ENCODE measurements around the gene STK24.

STK24 gene

DNA sequence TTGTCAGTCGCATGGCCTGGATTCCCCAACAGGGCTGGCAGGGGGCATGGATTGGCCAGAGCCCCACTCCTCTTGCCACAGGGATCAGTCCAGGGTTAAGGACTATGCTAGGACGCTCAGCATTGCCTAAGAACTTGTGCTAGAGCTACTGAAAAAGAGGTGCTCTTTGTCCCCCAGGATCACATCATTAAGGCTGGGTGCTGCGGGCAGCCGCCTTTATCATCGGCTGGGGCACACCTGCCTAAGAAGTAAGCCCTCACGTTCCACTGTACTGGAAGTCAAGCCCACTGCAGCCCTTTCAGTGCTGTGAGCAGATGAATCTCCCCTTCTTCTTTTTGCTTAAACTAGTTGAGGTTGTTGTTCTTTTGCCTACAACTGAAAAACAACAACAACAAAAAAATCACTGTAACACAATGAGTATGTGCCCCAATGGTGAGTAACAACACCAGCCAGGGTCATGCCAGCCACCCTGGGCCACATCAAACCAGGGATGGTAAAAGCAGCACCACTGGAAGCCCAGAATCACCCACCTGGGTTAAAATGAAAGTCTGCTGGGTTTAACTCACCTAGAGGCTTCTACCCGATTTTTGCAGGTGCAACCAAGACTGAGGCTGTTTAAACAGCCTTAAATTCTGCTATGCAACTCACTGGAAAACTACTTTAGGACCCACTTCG is 20.6 kb downstream of the STK24 start:
- no peak for DNase-seq (ENCODE audit: low spot score)

DNA sequence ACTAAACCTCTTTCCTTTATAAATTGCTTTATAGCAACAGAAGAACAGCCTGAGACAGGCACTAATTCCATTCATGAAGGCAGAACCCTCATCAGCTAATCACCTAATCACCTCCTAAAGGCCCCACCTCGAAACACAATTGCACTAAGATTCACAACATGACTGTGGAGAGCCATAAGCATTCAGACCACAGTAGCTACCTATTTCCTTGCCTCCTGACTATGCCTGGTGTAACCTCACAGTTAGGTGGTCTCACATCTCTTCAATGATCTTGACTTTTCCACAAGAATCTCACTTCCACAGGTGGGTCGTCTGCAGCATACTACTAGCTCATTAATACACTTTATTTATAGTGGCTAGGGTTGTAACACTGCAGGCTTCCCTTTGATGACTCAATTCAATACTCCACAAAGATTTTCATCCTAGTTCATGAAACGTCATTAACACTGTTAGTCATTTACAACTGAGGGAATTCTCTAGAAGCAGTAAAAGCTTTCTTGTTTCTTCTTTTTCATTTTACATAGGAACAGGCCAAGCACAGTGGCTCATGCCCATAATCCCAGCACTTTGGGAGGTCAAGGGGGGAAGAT is 27.1 kb downstream of the STK24 start:
- DNase-seq (ENCODE audit: low spot score) = no peak

DNA sequence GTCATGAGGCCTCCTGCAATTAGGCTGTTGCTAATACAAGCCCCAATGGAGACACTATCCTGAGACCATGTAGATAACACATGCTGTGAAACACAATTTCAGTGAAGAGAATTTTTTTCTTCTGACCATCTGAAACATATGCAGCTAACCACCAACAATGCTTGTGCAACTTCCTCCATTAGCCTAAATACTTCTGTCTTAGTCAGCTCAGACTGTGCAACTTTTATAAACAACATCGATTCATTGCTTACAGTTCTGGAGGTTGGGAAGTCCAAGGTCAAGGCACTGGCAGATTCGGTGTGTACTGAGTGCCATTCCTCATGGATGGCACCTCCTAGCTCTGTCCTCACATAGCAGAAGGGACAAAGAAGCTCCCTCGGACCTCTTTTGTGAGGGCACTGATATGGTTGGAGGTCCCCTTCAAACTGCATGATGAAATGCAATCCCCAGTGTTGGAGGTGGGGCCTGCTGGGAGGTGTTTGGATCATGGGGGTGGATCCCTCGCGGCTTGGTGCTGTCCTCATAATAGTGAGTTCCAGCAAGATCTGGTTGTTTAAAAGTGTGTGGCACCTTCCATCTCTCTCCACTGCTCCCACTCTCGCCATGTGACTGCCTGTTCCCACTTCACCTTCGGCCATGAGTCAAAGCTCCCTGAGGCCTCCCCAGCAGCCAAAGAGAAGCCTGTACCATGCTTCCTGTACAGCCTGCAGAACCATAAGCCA is 27.7 kb downstream of the STK24 start:
- DNase-seq (ENCODE audit: low spot score) = no peak

DNA sequence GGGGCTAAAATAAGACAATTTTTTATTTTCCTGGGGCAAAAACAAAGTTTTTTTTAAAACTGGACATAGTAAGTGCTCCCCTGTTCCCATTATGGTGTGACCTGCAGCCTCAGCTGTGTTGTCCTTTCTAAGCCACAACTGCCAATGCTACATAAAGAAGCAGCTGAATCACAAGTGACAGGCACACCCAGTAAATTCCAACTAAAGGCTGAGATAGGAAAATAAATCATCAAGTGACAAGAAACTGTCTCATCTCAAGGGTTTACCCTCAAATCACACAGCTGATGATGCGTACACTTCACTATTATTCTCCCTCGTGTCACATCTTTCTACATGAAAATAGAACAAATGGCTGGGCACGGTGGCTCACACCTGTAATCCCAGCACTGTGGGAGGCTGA is 28.7 kb downstream of the STK24 start:
- DNase-seq (ENCODE audit: low spot score) = no peak

DNA sequence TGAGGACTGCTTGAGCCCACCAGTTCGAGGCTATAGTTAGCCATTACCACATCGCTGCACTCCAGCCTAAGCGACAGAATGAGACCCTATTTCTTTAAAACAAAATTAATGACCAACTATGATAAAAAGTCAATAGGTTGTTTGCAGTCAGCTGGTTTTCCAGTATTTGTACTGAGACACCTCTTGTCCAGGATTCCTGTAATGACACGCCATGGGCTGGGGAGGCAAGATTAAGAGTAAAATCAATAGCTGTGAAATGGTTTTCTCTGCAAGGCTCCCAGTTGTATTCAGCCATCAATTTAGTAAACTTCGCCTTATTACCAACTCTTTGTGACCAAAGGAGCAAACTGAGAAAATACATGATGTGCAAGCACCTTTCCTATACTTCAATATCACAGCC is 29.5 kb downstream of the STK24 start:
- no peak for DNase-seq (ENCODE audit: low spot score)

DNA sequence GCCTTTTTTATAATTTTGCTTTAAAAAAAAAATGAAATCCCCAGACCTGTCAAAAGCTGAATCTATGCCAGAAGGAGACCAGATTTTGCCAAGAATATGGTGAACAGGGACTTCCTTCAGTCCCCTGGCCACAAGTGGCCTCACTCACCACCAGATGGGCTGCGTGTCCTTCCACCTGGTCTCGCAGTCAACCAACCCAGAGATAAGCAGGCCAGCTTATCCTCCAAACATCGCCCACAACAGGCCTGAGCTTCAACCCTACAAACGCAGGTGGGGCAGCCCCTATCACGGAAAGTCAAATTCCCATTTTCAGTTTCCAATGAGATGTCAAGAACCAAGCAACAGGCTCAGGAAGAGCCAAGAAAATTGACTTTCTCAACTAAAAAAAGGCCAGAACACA is 30.5 kb downstream of the STK24 start:
- no peak for DNase-seq (ENCODE audit: low spot score)

DNA sequence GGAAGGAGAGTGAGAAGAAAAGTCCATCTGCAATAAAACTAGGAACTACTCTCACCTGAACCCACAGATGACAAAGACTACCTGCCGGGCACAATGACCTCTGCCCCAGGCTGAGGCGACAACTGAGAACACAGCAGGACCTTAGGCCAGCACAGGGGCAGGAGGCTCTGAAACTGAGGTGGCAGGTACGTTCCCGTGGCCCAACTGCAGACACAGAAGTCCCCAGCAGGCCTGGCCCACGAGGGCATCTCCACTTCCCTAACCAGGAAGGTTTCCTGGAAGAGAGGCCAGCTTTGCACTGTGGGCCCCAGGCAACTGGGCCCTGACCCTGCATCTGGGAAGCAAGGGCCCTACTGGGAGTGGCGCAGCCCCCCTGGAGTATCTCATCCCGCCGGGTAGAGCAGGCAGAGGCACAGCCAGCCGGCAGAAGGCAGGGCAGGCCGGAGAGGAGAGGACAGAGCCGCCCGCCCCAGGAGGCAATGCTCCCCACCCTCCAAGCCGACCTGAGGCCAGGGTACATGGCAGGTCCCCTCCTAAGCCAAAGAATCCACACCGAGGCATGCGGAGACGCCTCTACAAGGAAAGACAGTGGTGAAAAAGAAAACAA is 32.7 kb downstream of the STK24 start:
- DNase-seq (ENCODE audit: low spot score) = no peak

DNA sequence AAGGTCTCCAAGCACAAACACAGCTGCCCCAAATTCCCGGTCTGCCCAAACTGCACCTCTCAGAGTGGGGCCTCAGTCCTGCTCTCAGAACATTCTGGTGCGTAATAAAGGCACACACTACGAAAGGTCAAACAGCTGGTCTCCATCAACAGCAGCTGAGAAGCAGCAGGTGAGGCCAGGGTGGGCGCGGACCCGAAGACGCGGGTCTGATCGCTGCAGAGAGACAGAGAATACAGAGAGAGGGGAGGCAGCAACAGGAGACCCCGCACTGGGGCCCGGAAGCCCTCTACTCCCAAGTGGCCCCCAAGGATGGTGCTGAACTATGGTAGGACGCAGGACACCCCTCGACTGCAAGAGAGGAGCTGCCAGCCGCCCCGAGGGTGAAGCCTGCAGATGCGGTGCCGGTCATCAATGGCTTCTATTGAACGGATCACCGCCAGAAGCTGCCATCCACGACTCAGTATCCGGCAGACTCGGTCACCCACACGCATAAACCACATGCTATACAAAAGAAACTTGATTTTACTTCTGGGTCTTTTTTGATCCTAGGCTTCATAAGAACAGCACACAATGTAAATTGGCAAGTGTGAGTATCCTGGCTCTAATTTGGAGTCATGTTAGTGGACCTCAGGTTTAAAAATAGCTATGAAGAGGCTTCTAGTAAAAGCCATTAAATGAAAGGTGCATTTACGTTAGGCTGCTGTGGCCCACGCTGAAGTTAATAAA is 33.4 kb downstream of the STK24 start:
- DNase-seq (ENCODE audit: low spot score) = no peak

DNA sequence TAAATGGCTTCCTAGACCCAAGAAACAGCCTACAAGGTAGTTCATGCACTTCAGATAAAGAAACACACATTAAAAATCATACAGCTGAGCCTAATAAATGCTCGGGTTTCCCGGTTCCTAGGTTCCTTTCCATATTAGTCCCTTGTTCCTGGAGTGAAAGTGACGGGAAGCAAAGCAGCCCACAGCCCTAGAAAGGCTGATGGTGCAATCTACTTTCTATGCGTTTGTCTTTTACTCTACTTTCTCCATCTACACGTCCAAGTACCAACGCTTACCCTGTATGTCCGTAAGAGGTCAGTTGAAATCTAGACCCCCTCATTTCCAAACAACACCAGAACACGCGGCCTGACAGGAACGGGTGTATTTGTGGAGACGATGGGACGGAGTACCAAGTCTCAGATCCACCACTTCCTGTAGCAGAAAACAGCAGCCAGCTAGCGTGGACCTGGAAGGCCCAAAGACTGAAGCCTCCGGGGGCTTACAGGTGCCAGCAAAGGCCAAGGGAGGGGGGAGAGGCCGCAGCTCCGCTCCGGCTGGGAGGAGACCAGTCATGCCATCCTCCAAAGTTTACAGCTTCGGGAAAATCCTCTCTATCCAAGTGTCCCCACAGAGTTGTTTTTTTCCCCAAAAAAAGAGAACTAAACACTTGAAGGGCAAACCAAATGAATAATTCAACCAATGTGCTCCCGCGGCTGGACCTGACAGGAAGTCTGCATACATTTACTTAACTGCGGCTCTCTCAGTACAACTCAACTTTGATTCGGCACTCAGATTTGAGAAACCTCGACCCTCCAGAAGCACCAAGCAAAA is 34.1 kb downstream of the STK24 start:
- no peak for DNase-seq (ENCODE audit: low spot score)

DNA sequence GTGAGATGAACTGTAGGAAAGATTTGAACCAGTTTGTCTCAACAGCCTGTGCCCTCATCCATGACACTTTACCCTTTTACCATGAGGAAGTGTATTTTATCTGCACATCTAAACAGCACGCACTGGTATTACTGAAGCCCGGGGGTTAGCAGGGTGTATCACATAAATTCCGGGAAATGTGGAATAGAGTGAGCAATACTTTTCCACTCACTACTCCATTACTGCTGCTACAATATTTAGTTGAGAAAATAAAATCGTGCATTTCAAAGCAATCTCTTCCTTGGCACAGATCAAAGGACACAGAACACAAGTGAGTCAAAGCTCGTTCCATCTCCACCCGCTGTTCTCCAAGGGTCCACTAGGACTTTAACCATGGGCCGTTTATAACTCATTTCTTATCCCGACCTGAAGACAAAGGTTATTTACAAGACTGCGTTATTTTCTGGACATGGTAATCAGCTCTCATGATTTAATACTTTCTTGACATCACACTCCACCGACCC is 35.2 kb downstream of the STK24 start:
- DNase-seq (ENCODE audit: low spot score) = no peak

DNA sequence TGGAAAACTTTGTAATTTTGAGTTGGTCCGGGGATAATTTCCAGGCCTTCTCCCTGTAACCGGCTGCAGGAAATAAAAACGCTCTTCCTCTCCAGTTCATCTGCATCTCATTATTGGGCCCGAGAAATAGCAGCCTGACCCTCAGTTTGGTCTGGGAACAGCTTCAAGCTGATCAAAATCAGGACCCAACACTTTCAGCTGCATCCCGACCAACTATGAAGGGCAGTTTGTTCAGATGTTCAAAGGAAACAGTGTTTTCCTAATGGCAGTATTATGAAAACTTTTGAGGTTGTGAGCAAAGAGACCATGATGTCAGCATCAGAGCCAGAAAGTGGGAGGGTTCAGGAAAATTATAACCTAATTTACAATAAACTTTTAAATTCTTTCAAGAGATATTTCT is 35.7 kb downstream of the STK24 start:
- no peak for DNase-seq (ENCODE audit: low spot score)

DNA sequence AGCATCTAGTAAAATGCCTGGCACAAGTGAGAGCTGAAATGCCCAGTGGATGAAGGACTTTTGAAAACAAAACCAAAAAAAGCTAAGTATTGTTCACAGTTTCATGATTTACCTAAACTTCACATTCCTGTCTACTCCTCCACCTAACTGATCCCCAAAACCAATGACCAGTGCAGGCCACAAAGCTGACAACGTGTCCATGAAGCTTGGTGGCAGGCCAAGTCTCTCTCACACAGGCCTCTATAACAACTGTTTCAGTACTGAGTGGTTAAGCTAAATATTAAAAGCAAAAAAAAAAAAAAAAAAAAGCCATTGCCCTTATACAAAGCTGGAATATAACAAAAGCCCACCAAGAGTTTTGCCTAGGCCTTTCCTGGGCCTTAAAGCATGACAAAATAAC is 36.4 kb downstream of the STK24 start:
- no peak for DNase-seq (ENCODE audit: low spot score)

DNA sequence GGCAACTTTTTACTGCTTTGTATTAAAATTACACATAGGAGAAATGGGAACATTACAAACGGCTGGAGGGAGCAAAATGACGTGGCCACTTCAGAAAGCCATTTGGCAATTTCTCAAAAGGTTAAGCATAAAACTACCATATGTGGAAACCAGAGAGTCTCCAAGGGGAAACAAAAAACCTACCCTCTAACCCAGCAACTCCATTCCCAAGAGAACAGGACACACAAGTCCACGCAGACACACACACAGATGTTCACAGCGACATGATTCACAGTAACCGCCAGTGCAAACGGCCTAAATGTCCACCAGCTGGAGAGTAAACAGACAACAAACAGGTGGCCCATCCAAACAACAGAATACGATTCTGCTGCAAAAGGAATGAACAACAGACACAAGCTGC is 37.2 kb downstream of the STK24 start:
- no peak for DNase-seq (ENCODE audit: low spot score)

DNA sequence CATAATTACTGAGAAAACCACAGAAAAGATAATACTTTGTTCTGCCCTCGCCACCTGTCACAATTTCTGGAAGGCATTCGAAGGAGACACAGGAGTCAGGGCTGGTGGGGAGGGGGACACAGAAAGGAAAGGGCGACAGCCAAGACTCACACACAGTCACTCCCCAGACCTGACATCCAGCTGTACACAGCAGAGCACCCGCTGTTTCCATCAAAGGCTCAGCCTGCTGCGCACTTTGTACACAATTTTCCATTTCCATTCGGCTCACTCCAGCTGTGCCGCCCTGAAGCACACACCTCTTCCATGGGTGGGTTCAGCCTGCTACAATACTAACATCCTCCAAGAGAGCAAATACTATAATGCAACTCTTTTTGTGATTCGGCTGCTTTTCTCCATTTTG is 38.0 kb downstream of the STK24 start:
- DNase-seq (ENCODE audit: low spot score) = no peak

DNA sequence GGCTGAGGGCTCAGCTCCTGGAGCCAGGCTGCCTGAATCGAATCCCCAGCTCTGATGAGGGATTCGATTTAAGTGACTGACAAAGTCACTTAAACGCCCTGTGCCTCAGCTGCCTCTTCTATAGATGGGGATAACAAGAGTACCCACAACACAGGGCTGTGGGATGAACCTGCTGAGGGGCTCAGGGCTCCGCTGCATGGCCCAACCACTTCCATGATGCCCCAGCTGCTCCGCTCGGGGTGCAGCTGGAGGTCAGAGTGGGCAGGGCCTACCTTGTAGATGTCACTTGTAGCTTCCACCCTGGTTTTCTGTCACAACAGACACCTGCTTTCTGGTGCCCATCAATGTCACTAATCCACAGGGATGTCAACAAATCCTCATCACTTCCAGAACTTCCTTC is 39.2 kb downstream of the STK24 start:
- no peak for DNase-seq (ENCODE audit: low spot score)

DNA sequence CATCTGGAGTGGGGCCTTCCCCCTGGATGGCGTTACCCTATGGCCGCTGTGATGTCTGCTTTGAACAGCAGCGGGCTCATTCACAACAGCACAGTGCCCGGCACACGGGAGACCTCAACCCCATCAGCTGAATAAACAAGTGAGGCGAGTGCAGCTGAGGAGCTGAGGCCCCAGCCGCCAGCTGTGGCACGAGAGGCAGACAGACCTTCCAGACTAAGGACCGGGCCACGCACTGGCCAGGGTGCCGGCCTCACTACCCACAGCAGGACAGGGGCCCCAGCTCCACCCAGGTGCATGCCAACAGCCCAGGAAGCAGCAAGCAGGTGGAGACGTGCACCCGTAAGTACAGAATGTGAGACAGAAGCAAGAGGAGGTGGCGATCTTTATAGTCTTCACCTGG is 39.6 kb downstream of the STK24 start:
- DNase-seq (ENCODE audit: low spot score) = no peak

DNA sequence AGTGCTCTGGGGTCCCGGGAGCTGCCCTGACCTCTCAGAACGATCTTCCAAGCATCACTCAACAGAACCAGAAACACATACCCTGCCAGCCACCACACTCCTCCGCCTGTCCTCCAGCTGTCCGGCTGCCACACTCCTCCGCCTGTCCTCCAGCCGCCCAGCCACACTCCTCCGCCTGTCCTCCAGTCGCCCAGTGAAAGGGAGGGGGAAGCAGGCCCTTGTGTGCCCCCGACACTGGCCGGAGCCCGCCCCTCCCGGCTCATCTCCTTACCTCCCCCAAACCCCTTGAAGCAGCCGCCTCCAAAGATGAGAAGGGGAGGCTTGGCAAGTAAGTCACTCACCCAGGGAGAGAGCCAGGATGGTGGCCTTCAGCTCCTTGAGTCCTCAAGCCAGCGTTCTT is 40.2 kb downstream of the STK24 start:
- no peak for DNase-seq (ENCODE audit: low spot score)

DNA sequence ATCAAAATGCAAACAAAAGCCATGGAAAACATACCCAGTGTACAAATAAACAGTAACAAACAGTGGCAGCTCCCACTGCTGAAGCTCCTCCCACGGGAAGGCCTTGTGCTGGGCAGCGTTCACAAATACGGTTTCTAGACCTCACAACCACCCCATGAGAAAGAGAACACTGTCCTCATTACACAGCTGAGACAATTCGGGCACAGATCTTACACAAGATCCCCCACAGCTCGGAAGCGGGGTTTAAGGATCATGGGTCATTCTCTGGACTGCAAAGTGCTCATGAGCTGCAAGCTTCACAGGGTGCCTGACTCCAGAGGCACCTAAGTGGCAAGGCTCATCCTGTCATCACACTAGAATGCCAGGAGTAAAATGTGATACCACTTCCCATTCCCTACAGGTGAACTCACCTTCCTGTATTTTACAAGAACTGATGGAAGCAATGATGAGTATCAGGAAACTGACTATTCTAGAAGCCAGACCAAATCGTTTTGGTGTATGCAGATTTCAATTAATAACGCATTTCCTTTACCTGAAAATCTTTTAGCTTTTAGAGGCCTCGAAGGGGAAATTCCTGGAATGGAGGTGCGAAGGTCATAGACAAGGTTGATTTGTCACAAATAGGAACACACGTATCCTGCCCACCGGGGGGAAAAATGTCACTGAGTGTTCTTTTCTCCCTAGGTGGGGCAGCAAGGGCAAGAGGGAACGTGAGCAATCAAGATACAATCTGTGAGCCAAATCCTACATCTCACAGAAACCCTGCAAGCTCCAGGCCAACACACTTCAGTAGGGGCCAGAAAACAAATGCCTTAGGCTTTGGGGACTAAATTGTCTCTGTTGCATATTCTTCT is 41.2 kb downstream of the STK24 start:
- DNase-seq (ENCODE audit: low spot score) = no peak

DNA sequence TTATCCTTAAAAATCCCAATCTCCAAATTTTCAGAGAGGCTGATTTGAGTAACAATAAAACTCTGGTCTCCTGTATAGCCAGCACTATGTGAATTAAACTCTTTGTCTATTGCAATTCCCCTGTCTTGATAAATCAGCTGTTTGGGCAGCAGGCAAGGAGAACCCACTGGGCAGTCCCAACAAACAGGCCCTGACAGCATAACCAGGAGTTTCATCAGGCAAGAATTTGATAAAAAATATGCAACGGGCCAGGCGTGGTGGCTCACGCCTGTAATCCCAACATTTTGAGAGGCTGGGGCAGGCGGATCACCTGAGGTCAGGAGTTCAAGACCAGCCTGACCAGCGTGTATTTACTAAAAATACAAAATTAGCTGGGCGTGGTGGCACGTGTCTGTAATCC is 42.1 kb downstream of the STK24 start:
- no peak for DNase-seq (ENCODE audit: low spot score)

DNA sequence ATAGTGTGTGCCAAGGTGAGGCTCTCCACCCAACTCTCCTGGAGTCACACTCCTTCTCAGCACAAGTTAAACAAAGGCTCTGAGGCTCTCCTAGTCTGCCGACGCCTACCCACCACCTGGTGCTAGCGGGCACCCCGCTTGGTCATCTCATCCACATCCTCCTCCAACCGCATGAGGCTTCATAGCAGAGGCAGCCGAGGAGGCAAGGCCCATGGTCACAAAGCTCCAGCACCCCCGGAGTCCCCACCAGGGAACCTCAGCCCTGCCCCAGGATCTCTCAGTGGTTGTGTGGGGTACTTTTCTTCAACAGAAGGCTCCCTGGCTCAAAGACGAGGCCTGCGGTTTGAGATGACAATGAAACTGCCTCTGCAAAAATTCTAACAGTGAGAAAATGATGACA is 43.0 kb downstream of the STK24 start:
- DNase-seq (ENCODE audit: low spot score) = no peak

DNA sequence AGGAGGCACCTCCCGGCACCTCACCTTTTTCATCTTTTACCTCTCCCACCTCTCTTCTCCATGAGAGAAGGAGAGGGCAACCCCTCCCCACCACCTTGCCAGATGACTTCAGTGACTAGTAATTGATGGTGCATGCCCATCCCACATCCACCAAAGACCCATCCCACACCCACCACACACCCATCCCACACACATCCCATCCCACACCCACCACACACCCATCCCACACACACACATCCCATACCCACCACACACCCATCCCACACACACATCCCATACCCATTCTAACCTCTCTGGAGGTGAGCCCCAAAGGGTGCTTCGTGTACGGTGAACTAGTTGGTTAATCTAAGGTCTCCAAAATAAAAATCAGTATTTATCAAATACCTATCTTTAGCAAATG is 44.7 kb downstream of the STK24 start:
- DNase-seq (ENCODE audit: low spot score) = no peak
